ENCODE data around the gene MACROD2. TPM values are rescaled to one million over a fixed set of nuclear protein-coding genes. Genes with fewer than 3 reads are reported as not detected.

MACROD2 gene
- total RNA-seq, 4 donors from 2014 or later, result 12.6 to 60.3 (median 18.9) TPM

GRCh38 chr20:14696478-14696877 is 701.2 kb downstream of the MACROD2 start:
- Histone ChIP-seq H3K36me3 (no peaks in the 10 kb centered on the region), H3K4me3 (no peak overlapping the region), H3K9me3 (no peaks in the 10 kb centered on the region), H3K4me1 (peaks cover 13% of the 10 kb centered on the region), H3K27me3 (no peaks in the 10 kb centered on the region), H3K27ac (no peak overlapping the region)
- 83% methylated on average over 3 of the region's 3 CpGs for WGBS
- no peak for DNase-seq (ENCODE audit: low spot score in 2 of 2)
- no peak for TF ChIP-seq POLR2AphosphoS5 (IDR thresholded peaks at IDR 0.05)
- TF ChIP-seq EP300 (IDR thresholded peaks at IDR 0.05), result no peak
- TF ChIP-seq CTCF (IDR thresholded peaks at IDR 0.05), result no peak

- TF ChIP-seq EP300 (IDR thresholded peaks at IDR 0.05), result no peak
- no peak for TF ChIP-seq CTCF (IDR thresholded peaks at IDR 0.05)
- no peak for TF ChIP-seq POLR2A (IDR thresholded peaks at IDR 0.05)
- TF ChIP-seq POLR2AphosphoS5 (IDR thresholded peaks at IDR 0.05), result no peak
- WGBS, result 30% methylated on average over 4 of the region's 4 CpGs
- no peak overlapping the region for H3K27ac ChIP-seq
Measured at GRCh38 chr20:14696937-14697336, 701.6 kb downstream of the MACROD2 start.

GRCh38 chr20:14698125-14698524 is 702.8 kb downstream of the MACROD2 start:
- no peak overlapping the region for H3K27ac ChIP-seq
- no peak for DNase-seq (ENCODE audit: low spot score in 2 of 2)
- H3K4me3 ChIP-seq, result no peak overlapping the region
- no peaks in the 10 kb centered on the region for H3K27me3 ChIP-seq
- TF ChIP-seq POLR2A (IDR thresholded peaks at IDR 0.05), result no peak
- no peak for TF ChIP-seq EP300 (IDR thresholded peaks at IDR 0.05)
- no peak for TF ChIP-seq CTCF (IDR thresholded peaks at IDR 0.05)
- TF ChIP-seq POLR2AphosphoS5 (IDR thresholded peaks at IDR 0.05), result no peak
- 85% methylated on average over 4 of the region's 4 CpGs for WGBS
- no peaks in the 10 kb centered on the region for H3K9me3 ChIP-seq
- H3K36me3 ChIP-seq, result no peaks in the 10 kb centered on the region
- H3K4me1 ChIP-seq, result peaks cover 13% of the 10 kb centered on the region

More at GRCh38 chr20:14696937-14697336, 701.6 kb downstream of the MACROD2 start:
- Histone ChIP-seq H3K9me3 (no peaks in the 10 kb centered on the region), H3K4me1 (peaks cover 13% of the 10 kb centered on the region), H3K27me3 (no peaks in the 10 kb centered on the region), H3K4me3 (no peak overlapping the region), H3K36me3 (no peaks in the 10 kb centered on the region)
- no peak for DNase-seq (ENCODE audit: low spot score in 2 of 2)

GRCh38 chr20:14698605-14699373 is 703.5 kb downstream of the MACROD2 start:
- Histone ChIP-seq H3K27me3 (no peaks in the 10 kb centered on the region), H3K4me1 (peaks cover 13% of the 10 kb centered on the region), H3K36me3 (no peaks in the 10 kb centered on the region), H3K27ac (no peak overlapping the region), H3K9me3 (no peaks in the 10 kb centered on the region), H3K4me3 (no peak overlapping the region)
- no peak for DNase-seq (ENCODE audit: low spot score in 2 of 2)
- WGBS, result 74% methylated on average over 3 of the region's 3 CpGs
- TF ChIP-seq POLR2A (IDR thresholded peaks at IDR 0.05), result no peak
- TF ChIP-seq EP300 (IDR thresholded peaks at IDR 0.05), result no peak
- TF ChIP-seq POLR2AphosphoS5 (IDR thresholded peaks at IDR 0.05), result no peak
- no peak for TF ChIP-seq CTCF (IDR thresholded peaks at IDR 0.05)

- Histone ChIP-seq H3K27ac (no peak overlapping the region), H3K36me3 (no peaks in the 10 kb centered on the region), H3K9me3 (no peaks in the 10 kb centered on the region), H3K4me1 (peaks cover 13% of the 10 kb centered on the region), H3K27me3 (no peaks in the 10 kb centered on the region), H3K4me3 (no peak overlapping the region)
- no peak for DNase-seq (ENCODE audit: low spot score in 2 of 2)
- TF ChIP-seq EP300 (IDR thresholded peaks at IDR 0.05) (no peak), POLR2A (IDR thresholded peaks at IDR 0.05) (no peak), POLR2AphosphoS5 (IDR thresholded peaks at IDR 0.05) (no peak), CTCF (IDR thresholded peaks at IDR 0.05) (no peak)
Measured at GRCh38 chr20:14700639-14700960, 705.3 kb downstream of the MACROD2 start.

Measured in suprapubic skin (tissue), 4 donors.